ENCODE data around the gene CFAP53.

Gene CFAP53

GRCh38 chr18:50192995-50193795 is 73.1 kb downstream of the CFAP53 start:
- no peak for DNase-seq

GRCh38 chr18:50190926-50191325 is 75.4 kb downstream of the CFAP53 start:
- DNase-seq = no peak

GRCh38 chr18:50190236-50190635 is 76.1 kb downstream of the CFAP53 start:
- no peak for DNase-seq

- no peak for DNase-seq
Measured at GRCh38 chr18:50189160-50189559, 77.1 kb downstream of the CFAP53 start.

GRCh38 chr18:50188652-50189051 is 77.6 kb downstream of the CFAP53 start:
- no peak for DNase-seq

GRCh38 chr18:50187659-50188058 is 78.6 kb downstream of the CFAP53 start:
- no peak for DNase-seq

GRCh38 chr18:50186385-50186784 is 79.9 kb downstream of the CFAP53 start:
- no peak for DNase-seq

GRCh38 chr18:50183556-50183955 is 82.7 kb downstream of the CFAP53 start:
- no peak for DNase-seq

GRCh38 chr18:50182511-50182910 is 83.8 kb downstream of the CFAP53 start:
- DNase-seq = no peak

- DNase-seq = no peak
Measured at GRCh38 chr18:50181590-50181989, 84.7 kb downstream of the CFAP53 start.

- no peak for DNase-seq
Measured at GRCh38 chr18:50179465-50179864, 86.8 kb downstream of the CFAP53 start.

GRCh38 chr18:50177294-50177992 is 88.9 kb downstream of the CFAP53 start:
- no peak for DNase-seq

Data from NCI-H187 treated with DMSO at 0.1 percent for 48 hours (cell line).